Measurements from ENCODE around the gene HHATL. TPM values are rescaled to one million over a fixed set of nuclear protein-coding genes. Genes with fewer than 3 reads are reported as not detected.

Gene HHATL
- total RNA-seq, 1 experiment from 2014 or later = not detected

DNA sequence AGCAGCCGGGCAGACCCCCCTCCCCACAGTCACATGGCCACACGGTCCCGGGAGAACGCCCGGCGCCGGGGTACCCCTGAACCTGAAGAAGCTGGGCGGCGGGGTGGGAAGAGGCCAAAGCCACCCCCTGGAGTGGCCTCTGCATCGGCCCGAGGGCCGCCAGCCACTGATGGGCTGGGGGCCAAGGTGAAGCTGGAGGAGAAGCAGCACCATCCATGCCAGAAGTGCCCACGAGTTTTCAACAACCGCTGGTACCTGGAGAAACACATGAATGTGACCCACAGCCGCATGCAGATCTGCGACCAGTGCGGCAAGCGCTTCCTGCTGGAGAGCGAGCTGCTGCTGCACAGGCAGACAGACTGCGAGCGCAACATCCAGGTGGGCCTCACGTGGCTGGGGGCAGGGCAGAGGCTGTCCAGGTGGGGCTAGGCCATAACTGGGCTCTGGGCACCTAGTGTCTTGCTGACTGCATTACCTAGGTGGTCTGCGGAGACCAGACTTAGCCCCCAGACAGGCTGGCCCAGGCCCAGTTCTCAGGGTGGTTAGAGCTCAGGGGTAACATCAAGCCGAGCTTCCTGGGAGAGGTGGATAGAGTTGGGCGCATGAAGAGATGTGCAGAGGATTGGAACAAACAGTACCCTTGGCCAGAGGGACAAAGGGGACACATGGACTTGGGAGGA lies 43.0 kb downstream of the HHATL start:
- Histone ChIP-seq H3K4me1 (ENCODE audit: insufficient read depth, low read length, poor library complexity, severe bottlenecking) (no peaks in the 10 kb centered on the region), H3K27ac (ENCODE audit: low read depth, low read length, poor library complexity, severe bottlenecking) (no peak overlapping the region), H3K4me3 (ENCODE audit: low read depth, low read length, poor library complexity, severe bottlenecking) (no peak overlapping the region), H3K27me3 (replicated peaks; ENCODE audit: insufficient read depth, low read depth, low read length, poor library complexity) (no peaks in the 10 kb centered on the region), H3K9me3 (ENCODE audit: low read depth, low read length, poor library complexity, severe bottlenecking) (no peaks in the 10 kb centered on the region), H3K36me3 (ENCODE audit: insufficient read depth, low read length, poor library complexity, severe bottlenecking) (peaks cover 3% of the 10 kb centered on the region)
- BruUV-seq (replicated peaks) = no TSS peak
- intact Hi-C loops (cut with micrococcal nuclease; ENCODE audit: unreplicated experiment) = no loop called here
- POLR2A ChIA-PET (ENCODE audit: low non-redundant PET) = no interaction called here
- no peak for DNase-seq (ENCODE audit: low spot score)
- CTCF ChIA-PET = no interaction called here
- TF ChIP-seq, protein P1, sequence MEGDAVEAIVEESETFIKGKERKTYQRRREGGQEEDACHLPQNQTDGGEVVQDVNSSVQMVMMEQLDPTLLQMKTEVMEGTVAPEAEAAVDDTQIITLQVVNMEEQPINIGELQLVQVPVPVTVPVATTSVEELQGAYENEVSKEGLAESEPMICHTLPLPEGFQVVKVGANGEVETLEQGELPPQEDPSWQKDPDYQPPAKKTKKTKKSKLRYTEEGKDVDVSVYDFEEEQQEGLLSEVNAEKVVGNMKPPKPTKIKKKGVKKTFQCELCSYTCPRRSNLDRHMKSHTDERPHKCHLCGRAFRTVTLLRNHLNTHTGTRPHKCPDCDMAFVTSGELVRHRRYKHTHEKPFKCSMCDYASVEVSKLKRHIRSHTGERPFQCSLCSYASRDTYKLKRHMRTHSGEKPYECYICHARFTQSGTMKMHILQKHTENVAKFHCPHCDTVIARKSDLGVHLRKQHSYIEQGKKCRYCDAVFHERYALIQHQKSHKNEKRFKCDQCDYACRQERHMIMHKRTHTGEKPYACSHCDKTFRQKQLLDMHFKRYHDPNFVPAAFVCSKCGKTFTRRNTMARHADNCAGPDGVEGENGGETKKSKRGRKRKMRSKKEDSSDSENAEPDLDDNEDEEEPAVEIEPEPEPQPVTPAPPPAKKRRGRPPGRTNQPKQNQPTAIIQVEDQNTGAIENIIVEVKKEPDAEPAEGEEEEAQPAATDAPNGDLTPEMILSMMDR (conservative IDR thresholded peaks at IDR 0.05; ENCODE audit: low read depth, low read length) = no peak

DNA sequence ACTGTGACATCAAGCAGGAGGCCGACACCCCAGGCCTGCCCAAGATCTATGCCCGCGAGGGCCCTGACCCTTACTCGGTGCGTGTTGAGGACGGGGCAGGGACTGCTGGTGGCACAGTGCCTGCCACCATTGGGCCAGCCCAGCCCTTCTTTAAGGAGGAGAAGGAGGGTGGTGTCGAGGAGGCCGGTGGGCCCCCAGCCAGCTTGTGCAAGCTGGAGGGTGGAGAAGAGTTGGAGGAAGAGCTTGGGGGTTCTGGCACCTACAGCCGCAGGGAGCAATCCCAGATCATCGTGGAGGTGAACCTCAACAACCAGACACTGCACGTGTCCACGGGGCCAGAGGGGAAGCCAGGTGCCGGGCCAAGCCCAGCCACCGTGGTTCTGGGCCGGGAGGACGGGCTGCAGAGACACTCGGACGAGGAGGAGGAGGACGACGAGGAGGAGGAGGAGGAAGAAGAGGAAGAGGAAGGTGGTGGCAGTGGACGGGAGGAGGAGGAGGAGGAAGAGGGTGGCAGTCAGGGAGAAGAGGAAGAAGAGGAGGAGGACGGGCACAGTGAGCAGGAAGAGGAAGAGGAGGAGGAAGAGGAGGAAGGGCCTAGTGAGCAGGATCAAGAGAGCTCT lies 43.7 kb downstream of the HHATL start:
- no peak for DNase-seq (ENCODE audit: low spot score)
- Histone ChIP-seq H3K27ac (ENCODE audit: low read depth, low read length, poor library complexity, severe bottlenecking) (no peak overlapping the region), H3K4me3 (ENCODE audit: low read depth, low read length, poor library complexity, severe bottlenecking) (no peak overlapping the region), H3K36me3 (ENCODE audit: insufficient read depth, low read length, poor library complexity, severe bottlenecking) (peaks cover 3% of the 10 kb centered on the region), H3K27me3 (replicated peaks; ENCODE audit: insufficient read depth, low read depth, low read length, poor library complexity) (no peaks in the 10 kb centered on the region), H3K9me3 (ENCODE audit: low read depth, low read length, poor library complexity, severe bottlenecking) (no peaks in the 10 kb centered on the region), H3K4me1 (ENCODE audit: insufficient read depth, low read length, poor library complexity, severe bottlenecking) (no peaks in the 10 kb centered on the region)
- POLR2A ChIA-PET (ENCODE audit: low non-redundant PET) = no interaction called here
- CTCF ChIA-PET = no interaction called here
- intact Hi-C loops (cut with micrococcal nuclease; ENCODE audit: unreplicated experiment) = no loop called here
- no TSS peak for BruUV-seq (replicated peaks)
- TF ChIP-seq, protein P1 (conservative IDR thresholded peaks at IDR 0.05; ENCODE audit: low read depth, low read length) = no peak
- TF ChIP-seq EZH2 (IDR thresholded peaks at IDR 0.05; ENCODE audit: borderline replicate concordance, low read depth, low read length, poor library complexity, severe bottlenecking) = no peak

GRCh38 chr3:42658091-42658770 lies 44.4 kb downstream of the HHATL start:
- TF ChIP-seq, protein P1 (conservative IDR thresholded peaks at IDR 0.05; ENCODE audit: low read depth, low read length) = no peak
- BruUV-seq (replicated peaks) = no TSS peak
- no peak overlapping the region for H3K27ac ChIP-seq (ENCODE audit: low read depth, low read length, poor library complexity, severe bottlenecking)
- intact Hi-C loops (cut with micrococcal nuclease; ENCODE audit: unreplicated experiment) = no loop called here
- H3K36me3 ChIP-seq (ENCODE audit: insufficient read depth, low read length, poor library complexity, severe bottlenecking) = peaks cover 3% of the 10 kb centered on the region
- CTCF ChIA-PET = no interaction called here
- no peaks in the 10 kb centered on the region for H3K4me1 ChIP-seq (ENCODE audit: insufficient read depth, low read length, poor library complexity, severe bottlenecking)
- DNase-seq (ENCODE audit: low spot score) = no peak
- H3K27me3 ChIP-seq (replicated peaks; ENCODE audit: insufficient read depth, low read depth, low read length, poor library complexity) = no peaks in the 10 kb centered on the region
- POLR2A ChIA-PET (ENCODE audit: low non-redundant PET) = no interaction called here
- H3K9me3 ChIP-seq (ENCODE audit: low read depth, low read length, poor library complexity, severe bottlenecking) = no peaks in the 10 kb centered on the region
- H3K4me3 ChIP-seq (ENCODE audit: low read depth, low read length, poor library complexity, severe bottlenecking) = no peak overlapping the region
